HG02610 (cell line): ENCODE data around the gene OXT.
"Not testable (repeated sequence)": the region's sequence is repeated elsewhere in the genome, so short reads cannot be mapped to it uniquely, and the experiment has no call there.

Experiments used
- ATAC-seq: cut with Tn5 transposase; IDR thresholded peaks from one replicate; pipeline ENCODE4 v1.9.1; 2021; ENCODE audit warnings: mild to moderate bottlenecking, moderate library complexity; ENCODE audit not compliant: unreplicated experiment

The OXT gene

GRCh38 chr20:3047486-3048419 is 23.7 kb upstream of the OXT start:
- ATAC-seq: no peak

- no peak for ATAC-seq
Measured at GRCh38 chr20:3051385-3052019, 19.9 kb upstream of the OXT start.

GRCh38 chr20:3059489-3059888 is 11.9 kb upstream of the OXT start:
- no peak for ATAC-seq

GRCh38 chr20:3064119-3064518 is 7.3 kb upstream of the OXT start:
- not testable (repeated sequence) for ATAC-seq

- ATAC-seq: no peak
Measured at GRCh38 chr20:3067139-3068014, 4.0 kb upstream of the OXT start.

- no peak for ATAC-seq
Measured at GRCh38 chr20:3068075-3068474, 3.3 kb upstream of the OXT start.

GRCh38 chr20:3068986-3069900 is 2.2 kb upstream of the OXT start:
- no peak for ATAC-seq

GRCh38 chr20:3070725-3071124 is 695 bp upstream of the OXT start:
- no peak for ATAC-seq

- ATAC-seq: no peak
Measured at GRCh38 chr20:3071266-3071609, 182 bp upstream of the OXT start.

- no peak for ATAC-seq
Measured at GRCh38 chr20:3072530-3073250, 1.3 kb downstream of the OXT start.

GRCh38 chr20:3073251-3073643 is 1.8 kb downstream of the OXT start:
- not testable (repeated sequence) for ATAC-seq

GRCh38 chr20:3074812-3075211 is 3.4 kb downstream of the OXT start:
- no peak for ATAC-seq

GRCh38 chr20:3075315-3075714 is 3.9 kb downstream of the OXT start:
- ATAC-seq: not testable (repeated sequence)

GRCh38 chr20:3077618-3078134 is 6.3 kb downstream of the OXT start:
- no peak for ATAC-seq

GRCh38 chr20:3080939-3081388 is 9.5 kb downstream of the OXT start:
- no peak for ATAC-seq

GRCh38 chr20:3081641-3082040 is 10.2 kb downstream of the OXT start:
- no peak for ATAC-seq

GRCh38 chr20:3082306-3082951 is 11.0 kb downstream of the OXT start:
- ATAC-seq: no peak

- no peak for ATAC-seq
Measured at GRCh38 chr20:3082955-3083952, 11.8 kb downstream of the OXT start.
